H1 (cell line): ENCODE data around the gene NTPCR. TPM values are rescaled to one million over a fixed set of nuclear protein-coding genes. Genes with fewer than 3 reads are reported as not detected.

Experiments used
- CTCF ChIP-seq, 3 experiments: IDR thresholded peaks; 1 replicate in 2 of 3; 2 replicates in 1 of 3; pipeline versions ENCODE4 v1.5.1 to v1.6.1; 2011; ENCODE audit warnings: low read length in 3 of 3, mild to moderate bottlenecking in 3 of 3, inconsistent platforms in 2 of 3, low read depth in 1 of 3, moderate library complexity in 1 of 3; ENCODE audit not compliant: insufficient read depth in 1 of 3; ENCODE audit errors: control extremely low read depth in 1 of 3
- E2F6 ChIP-seq: IDR thresholded peaks from 2 replicates; pipeline ENCODE4 v1.6.1; 2012; ENCODE audit warnings: inconsistent platforms
- JUN ChIP-seq: IDR thresholded peaks from 2 replicates; pipeline ENCODE4 v1.6.1; 2011; ENCODE audit warnings: low read depth, mild to moderate bottlenecking, improper control_type of control experiment, low read length
- RAD21 ChIP-seq, 2 experiments: IDR thresholded peaks in 1 of 2; conservative IDR thresholded peaks in 1 of 2; 2 replicates each; pipeline ENCODE4 v1.6.1; 2011; ENCODE audit warnings: low read depth in 2 of 2, low read length in 2 of 2, improper control_type of control experiment in 1 of 2, inconsistent platforms in 1 of 2, mild to moderate bottlenecking in 1 of 2, moderate library complexity in 1 of 2
- SIN3A ChIP-seq, 2 experiments: IDR thresholded peaks in 1 of 2; conservative IDR thresholded peaks in 1 of 2; 2 replicates each; pipeline ENCODE4 v1.6.1; 2011 to 2012; ENCODE audit warnings: low read length in 2 of 2, improper control_type of control experiment in 1 of 2, low read depth in 1 of 2, mild to moderate bottlenecking in 1 of 2
- USF2 ChIP-seq: IDR thresholded peaks from 2 replicates; pipeline ENCODE4 v1.6.1; 2011; ENCODE audit warnings: low read length, improper control_type of control experiment
- polyA plus RNA-seq, 7 experiments: library from polyadenylated mRNA; depleted of rRNA in 3 of 7; stranded (reverse) in 5 of 7; unstranded in 2 of 7; fragments of >200 nt in 5 of 7; fragments of 200-250 nt in 2 of 7; gene quantifications; 1 replicate in 5 of 7; 2 replicates in 1 of 7; 4 replicates in 1 of 7; pipeline versions ENCODE4 v1.2.1 to v1.2.3, GENCODE V29; 2011 to 2013; ENCODE audit warnings: missing spikeins in 2 of 7, mixed read lengths in 2 of 7
- total RNA-seq: library from RNA; stranded (reverse); fragmentation: NEBNext Ultra II Directional; extraction: Animal tissue kit (Norgen Biotek cat#: 25700); gene quantifications from 2 replicates; pipeline ENCODE4 v1.2.1, GENCODE V29; 2021

NTPCR gene
- total and polyA plus RNA-seq, 2 of the 8 experiments (the other 6 are each of a cell fraction or from before 2014, with no cell fraction given): 22.6 to 73.1 TPM

- TF ChIP-seq CTCF (IDR thresholded peaks at IDR 0.05; ENCODE audit: control extremely low read depth in 1 of 3, insufficient read depth in 1 of 3, low read depth in 1 of 3, low read length in 3 of 3): no peak
- TF ChIP-seq JUN: no peak
- TF ChIP-seq SIN3A (conservative IDR thresholded peaks at IDR 0.05 in 1 of 2, IDR thresholded peaks at IDR 0.05 in 1 of 2; ENCODE audit: low read depth in 1 of 2, low read length in 2 of 2): no peak
- no peak for TF ChIP-seq USF2
- TF ChIP-seq E2F6: no peak
- TF ChIP-seq RAD21 (IDR thresholded peaks at IDR 0.05 in 1 of 2, conservative IDR thresholded peaks at IDR 0.05 in 1 of 2; ENCODE audit: low read depth in 2 of 2, low read length in 2 of 2): no peak
Measured at GRCh38 chr1:232949636-232950196, 695 bp upstream of the NTPCR start (continued).
